Prostate gland (tissue), 2 donors: ENCODE measurements around the gene CORO1C. TPM values are rescaled to one million over a fixed set of nuclear protein-coding genes. Genes with fewer than 3 reads are reported as not detected.

Experiments used
- DNase-seq: peaks from one replicate; pipeline ENCODE4 v3.0.0-alpha.2; 2019; ENCODE audit warnings: low spot score
- H3K27ac ChIP-seq, 2 donors: fragments of 200-600 bp; sonication (generic); 2 replicates each; pipeline ENCODE4 v1.5.1; 2017 to 2019
- H3K27me3 ChIP-seq: fragments of 200-600 bp; sonication (generic); replicated peaks from 2 replicates; pipeline ENCODE4 v1.5.1; 2019; ENCODE audit not compliant: insufficient read depth
- H3K36me3 ChIP-seq, 2 donors: fragments of 200-600 bp; sonication (generic); 1 replicate in 1 of 2; 2 replicates in 1 of 2; pipeline versions ENCODE4 v1.5.1 to v1.8.1; 2017 to 2019
- H3K4me1 ChIP-seq: fragments of 200-600 bp; sonication (generic); replicated peaks from 2 replicates; pipeline ENCODE4 v1.5.1; 2019
- H3K4me3 ChIP-seq, 2 donors: fragments of 200-600 bp; sonication (generic); 2 replicates each; pipeline ENCODE4 v1.5.1; 2017 to 2019
- H3K9me3 ChIP-seq: fragments of 200-600 bp; sonication (generic); 2 replicates; pipeline ENCODE4 v1.5.1; 2017
- CTCF ChIP-seq, 4 experiments: fragments of 200-600 bp in 2 of 4; fragments of 450-650 bp in 2 of 4; sonication (generic) in 2 of 4; IDR thresholded peaks; 1 replicate in 3 of 4; 2 replicates in 1 of 4; pipeline ENCODE4 v1.5.1; 2016 to 2019; ENCODE audit warnings: antibody characterized with exemption in 4 of 4, mild to moderate bottlenecking in 2 of 4, moderate library complexity in 2 of 4
- POLR2A ChIP-seq: fragments of 450-650 bp; IDR thresholded peaks from one replicate; pipeline ENCODE4 v1.6.1; 2016; ENCODE audit warnings: antibody characterized with exemption, mild to moderate bottlenecking
- POLR2AphosphoS5 ChIP-seq: sonication (generic); formaldehyde crosslinking; IDR thresholded peaks from one replicate; pipeline ENCODE4 v1.6.1; 2017; ENCODE audit warnings: antibody characterized with exemption
- WGBS: methylation state at CpG from one replicate; pipeline ENCODE4 v1.1.5; 2018; 5-methylcytosine and 5-hydroxymethylcytosine counted together
- intact Hi-C: fragments of 100-400 bp; cut with DNase I; formaldehyde crosslinking; loops from one replicate; pipeline ENCODE4 v1.14.2; 2022
- total RNA-seq, 2 donors: library from RNA; depleted of rRNA; stranded (reverse); fragments of >200 nt; gene quantifications; one replicate each; pipeline ENCODE4 v1.1.0, GENCODE V29; 2016

Gene CORO1C
- total RNA-seq, 2 donors from 2014 or later: 34.9 to 105 TPM

DNA sequence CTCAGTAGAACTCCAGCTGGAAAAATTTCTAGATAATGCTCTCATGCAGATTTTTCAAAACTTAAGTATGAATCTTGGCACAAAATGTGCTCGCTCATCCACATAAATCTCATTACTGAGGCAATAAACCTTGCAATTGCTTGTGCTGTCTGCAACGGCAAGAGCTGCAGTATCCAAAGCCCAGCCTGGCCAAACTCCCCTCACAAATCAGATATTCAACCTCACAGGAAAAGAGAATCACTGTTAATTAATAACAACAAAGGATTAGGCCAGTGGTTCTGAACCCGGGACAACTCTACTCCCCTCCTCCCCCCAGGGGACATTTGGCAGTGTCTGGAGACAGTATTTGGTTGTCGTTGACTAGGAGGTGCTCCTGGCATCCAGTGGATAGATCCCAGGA is 19.2 kb upstream of the CORO1C start:
- TF ChIP-seq CTCF (IDR thresholded peaks at IDR 0.05) (no peak), POLR2AphosphoS5 (no peak), POLR2A (no peak)
- DNase-seq: no peak
- H3K4me1 ChIP-seq: no peaks in the 10 kb centered on the region
- H3K4me3 ChIP-seq: no peak overlapping the region
- no peak overlapping the region for H3K27ac ChIP-seq
- no peaks in the 10 kb centered on the region for H3K36me3 ChIP-seq
- no peaks in the 10 kb centered on the region for H3K27me3 ChIP-seq
- intact Hi-C loops: no loop called here
- 10% methylated on average over 4 of the region's 4 CpGs for WGBS
- H3K9me3 ChIP-seq: no peaks in the 10 kb centered on the region

- Histone ChIP-seq H3K9me3 (no peaks in the 10 kb centered on the region), H3K4me3 (no peak overlapping the region), H3K27ac (no peak overlapping the region), H3K36me3 (no peaks in the 10 kb centered on the region), H3K27me3 (no peaks in the 10 kb centered on the region), H3K4me1 (no peaks in the 10 kb centered on the region)
- intact Hi-C loops: no loop called here
- TF ChIP-seq POLR2AphosphoS5: no peak
- TF ChIP-seq POLR2A: no peak
- TF ChIP-seq CTCF (IDR thresholded peaks at IDR 0.05): no peak
- 98% methylated on average over 3 of the region's 3 CpGs for WGBS
- no peak for DNase-seq
These were observed 16.2 kb upstream of the CORO1C start for GRCh38 chr12:108747563-108747962.

DNA sequence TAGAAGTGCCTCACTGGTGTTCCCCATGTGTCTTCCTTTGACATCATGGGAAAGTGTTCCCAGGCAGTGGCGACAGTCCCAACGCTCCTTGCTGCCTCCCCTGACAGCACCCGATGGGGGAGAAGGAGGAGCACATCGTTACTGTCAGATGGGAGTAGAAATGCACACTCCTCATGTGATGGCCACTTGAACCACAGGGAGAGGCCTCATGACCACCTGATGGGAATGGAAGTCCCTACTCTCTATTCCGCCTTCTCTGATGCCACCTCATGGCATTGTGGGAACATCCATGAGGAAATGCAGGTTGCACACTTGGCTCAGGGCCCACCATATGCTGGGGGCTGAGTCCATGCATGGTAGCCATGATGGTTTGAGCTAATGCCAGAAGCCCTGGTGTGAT is 14.3 kb upstream of the CORO1C start:
- Histone ChIP-seq H3K4me3 (no peak overlapping the region), H3K9me3 (no peaks in the 10 kb centered on the region), H3K36me3 (no peaks in the 10 kb centered on the region), H3K27me3 (no peaks in the 10 kb centered on the region), H3K27ac (no peak overlapping the region), H3K4me1 (no peaks in the 10 kb centered on the region)
- WGBS: 86% methylated on average over 5 of the region's 5 CpGs
- DNase-seq: no peak
- intact Hi-C loops: no loop called here
- TF ChIP-seq POLR2A (no peak), CTCF (IDR thresholded peaks at IDR 0.05) (no peak), POLR2AphosphoS5 (no peak)

GRCh38 chr12:108744021-108744897 is 12.9 kb upstream of the CORO1C start:
- TF ChIP-seq POLR2A: no peak
- TF ChIP-seq POLR2AphosphoS5: no peak
- no peak for TF ChIP-seq CTCF (IDR thresholded peaks at IDR 0.05)
- no peak for DNase-seq
- Histone ChIP-seq H3K9me3 (no peaks in the 10 kb centered on the region), H3K4me1 (no peaks in the 10 kb centered on the region), H3K27me3 (no peaks in the 10 kb centered on the region), H3K27ac (no peak overlapping the region), H3K36me3 (no peaks in the 10 kb centered on the region), H3K4me3 (no peak overlapping the region)
- intact Hi-C loops: no loop called here
- WGBS: 72% methylated on average over 5 of the region's 5 CpGs

- Histone ChIP-seq H3K4me3 (no peak overlapping the region), H3K27me3 (no peaks in the 10 kb centered on the region), H3K36me3 (no peaks in the 10 kb centered on the region), H3K9me3 (no peaks in the 10 kb centered on the region), H3K27ac (no peak overlapping the region), H3K4me1 (no peaks in the 10 kb centered on the region)
- TF ChIP-seq CTCF (IDR thresholded peaks at IDR 0.05) (no peak), POLR2A (no peak), POLR2AphosphoS5 (no peak)
- intact Hi-C loops: no loop called here
- WGBS: 72% methylated on average over 2 of the region's 2 CpGs
- no peak for DNase-seq
These were observed 6.9 kb upstream of the CORO1C start for GRCh38 chr12:108738170-108738569.
